ENCODE data around the gene SELENBP1. TPM values are rescaled to one million over a fixed set of nuclear protein-coding genes. Genes with fewer than 3 reads are reported as not detected.
A peak's percentile ranks its signal among the peaks of the same experiment; 100 is the strongest.

The SELENBP1 gene
- total and polyA plus RNA-seq, 9 of the 15 experiments (the other 6 are each of a cell fraction or from before 2014, with no cell fraction given) = 25.8 to 81.2 (median 47.1) TPM

GRCh38 chr1:151346769-151347522 lies 25.6 kb downstream of the SELENBP1 start, which contains the start of gene RFX5 (continued):
- peak; percentile 94 for TF ChIP-seq MGA (IDR thresholded peaks at IDR 0.05)
- no peak for TF ChIP-seq SNAPC5 (CRISPR knock-in tag; IDR thresholded peaks at IDR 0.05)
- TF ChIP-seq ZNF282 (CRISPR knock-in tag; IDR thresholded peaks at IDR 0.05) = no peak
- no peak for TF ChIP-seq HOMEZ (CRISPR knock-in tag; IDR thresholded peaks at IDR 0.05)
- peak; percentile 56; the same call in 1 of the 2 replicates for TF ChIP-seq NFRKB (IDR thresholded peaks at IDR 0.05; ENCODE audit: low read depth)
- no peak for TF ChIP-seq DACH1 (IDR thresholded peaks at IDR 0.05; ENCODE audit: partially characterized antibody)
- no peak for TF ChIP-seq HBP1 (CRISPR knock-in tag; IDR thresholded peaks at IDR 0.05)
- TF ChIP-seq ZBTB26 (CRISPR knock-in tag; IDR thresholded peaks at IDR 0.05) = no peak
- no peak for TF ChIP-seq NCOA4 (IDR thresholded peaks at IDR 0.05; ENCODE audit: partially characterized antibody)
